Peyer's patch (tissue), 4 donors: ENCODE data around the gene FIGNL1.

ENCODE experiments used
- POLR2A ChIP-seq, 2 donors: fragments of 450-650 bp; IDR thresholded peaks; one replicate each; pipeline ENCODE4 v1.5.1; 2017; ENCODE audit warnings: antibody characterized with exemption in 2 of 2, mild to moderate bottlenecking in 2 of 2, moderate library complexity in 2 of 2
- TF ChIP-seq, protein P1 (sequence below), 6 experiments: fragments of 450-650 bp in 4 of 6; fragments of 200-600 bp in 2 of 6; sonication (generic) in 1 of 6; IDR thresholded peaks; one replicate each; pipeline ENCODE4 v1.5.1; 2017 to 2019; ENCODE audit warnings: antibody characterized with exemption in 6 of 6, mild to moderate bottlenecking in 3 of 6, moderate library complexity in 1 of 6

DNA sequence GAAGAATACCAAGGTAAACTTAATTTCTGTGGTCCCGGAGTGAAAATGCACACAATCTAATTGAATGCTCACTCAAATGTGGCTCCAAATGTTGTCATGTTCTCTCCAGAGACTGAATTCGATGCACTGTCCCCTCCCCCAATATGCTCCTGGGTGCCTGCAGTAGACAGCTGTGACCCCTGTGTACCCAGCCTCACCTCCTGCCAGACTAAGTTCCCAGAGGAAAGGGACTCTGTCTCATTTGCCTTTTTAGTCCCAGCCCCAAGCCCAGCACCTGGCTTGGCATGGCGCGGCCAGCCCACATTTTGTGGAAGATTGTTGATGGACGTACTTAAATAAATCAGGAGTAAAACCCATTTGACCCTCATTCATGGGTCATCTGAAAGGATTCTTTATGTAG, 21.8 kb upstream of the FIGNL1 start:
- TF ChIP-seq, protein P1, sequence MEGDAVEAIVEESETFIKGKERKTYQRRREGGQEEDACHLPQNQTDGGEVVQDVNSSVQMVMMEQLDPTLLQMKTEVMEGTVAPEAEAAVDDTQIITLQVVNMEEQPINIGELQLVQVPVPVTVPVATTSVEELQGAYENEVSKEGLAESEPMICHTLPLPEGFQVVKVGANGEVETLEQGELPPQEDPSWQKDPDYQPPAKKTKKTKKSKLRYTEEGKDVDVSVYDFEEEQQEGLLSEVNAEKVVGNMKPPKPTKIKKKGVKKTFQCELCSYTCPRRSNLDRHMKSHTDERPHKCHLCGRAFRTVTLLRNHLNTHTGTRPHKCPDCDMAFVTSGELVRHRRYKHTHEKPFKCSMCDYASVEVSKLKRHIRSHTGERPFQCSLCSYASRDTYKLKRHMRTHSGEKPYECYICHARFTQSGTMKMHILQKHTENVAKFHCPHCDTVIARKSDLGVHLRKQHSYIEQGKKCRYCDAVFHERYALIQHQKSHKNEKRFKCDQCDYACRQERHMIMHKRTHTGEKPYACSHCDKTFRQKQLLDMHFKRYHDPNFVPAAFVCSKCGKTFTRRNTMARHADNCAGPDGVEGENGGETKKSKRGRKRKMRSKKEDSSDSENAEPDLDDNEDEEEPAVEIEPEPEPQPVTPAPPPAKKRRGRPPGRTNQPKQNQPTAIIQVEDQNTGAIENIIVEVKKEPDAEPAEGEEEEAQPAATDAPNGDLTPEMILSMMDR (IDR thresholded peaks at IDR 0.05), result no peak
- no peak for TF ChIP-seq POLR2A (IDR thresholded peaks at IDR 0.05)
